ENCODE measurements around the gene DYNC1I1.

DNA sequence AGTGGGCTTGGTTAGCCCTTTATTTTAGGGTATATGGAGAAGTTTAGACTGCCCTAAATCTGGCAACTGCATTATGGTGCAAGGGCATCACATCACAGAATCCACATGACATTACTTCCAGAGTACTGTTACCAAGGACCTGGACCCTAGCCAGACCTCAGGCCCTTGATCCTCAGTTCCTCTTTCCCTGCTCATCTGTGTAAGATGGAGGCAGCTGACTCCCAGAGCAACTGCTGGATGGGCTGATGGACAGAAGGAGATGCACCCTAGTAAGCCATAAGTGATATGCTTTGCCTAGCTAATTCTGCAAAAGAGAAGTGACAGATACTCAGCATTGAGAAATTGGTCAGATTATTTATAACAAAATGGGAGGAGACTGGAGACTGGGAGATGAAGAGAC lies 131.7 kb downstream of the DYNC1I1 start:
- no peak for TF ChIP-seq EZH2phosphoT487 (IDR thresholded peaks at IDR 0.05; ENCODE audit: unreplicated experiment)
- TF ChIP-seq, protein P1, sequence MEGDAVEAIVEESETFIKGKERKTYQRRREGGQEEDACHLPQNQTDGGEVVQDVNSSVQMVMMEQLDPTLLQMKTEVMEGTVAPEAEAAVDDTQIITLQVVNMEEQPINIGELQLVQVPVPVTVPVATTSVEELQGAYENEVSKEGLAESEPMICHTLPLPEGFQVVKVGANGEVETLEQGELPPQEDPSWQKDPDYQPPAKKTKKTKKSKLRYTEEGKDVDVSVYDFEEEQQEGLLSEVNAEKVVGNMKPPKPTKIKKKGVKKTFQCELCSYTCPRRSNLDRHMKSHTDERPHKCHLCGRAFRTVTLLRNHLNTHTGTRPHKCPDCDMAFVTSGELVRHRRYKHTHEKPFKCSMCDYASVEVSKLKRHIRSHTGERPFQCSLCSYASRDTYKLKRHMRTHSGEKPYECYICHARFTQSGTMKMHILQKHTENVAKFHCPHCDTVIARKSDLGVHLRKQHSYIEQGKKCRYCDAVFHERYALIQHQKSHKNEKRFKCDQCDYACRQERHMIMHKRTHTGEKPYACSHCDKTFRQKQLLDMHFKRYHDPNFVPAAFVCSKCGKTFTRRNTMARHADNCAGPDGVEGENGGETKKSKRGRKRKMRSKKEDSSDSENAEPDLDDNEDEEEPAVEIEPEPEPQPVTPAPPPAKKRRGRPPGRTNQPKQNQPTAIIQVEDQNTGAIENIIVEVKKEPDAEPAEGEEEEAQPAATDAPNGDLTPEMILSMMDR (conservative IDR thresholded peaks at IDR 0.05; ENCODE audit: low read depth in 2 of 2): no peak

Data from GM23338 (cell line).